Right cardiac atrium (tissue), 5 donors: Measurements from ENCODE around the gene POLR3C. TPM values are rescaled to one million over a fixed set of nuclear protein-coding genes. Genes with fewer than 3 reads are reported as not detected.
"Not testable (repeated sequence)": the region's sequence is repeated elsewhere in the genome, so short reads cannot be mapped to it uniquely, and the experiment has no call there.

Source experiments
- ATAC-seq, 2 donors: fragments of 200-7000 bp; cut with Tn5 transposase; one replicate each; pipeline versions ENCODE4 v1.8.0 to v1.9.1; 2020; ENCODE audit warnings: moderate library complexity in 2 of 2, mild to moderate bottlenecking in 1 of 2
- DNase-seq, 3 donors: peaks; one replicate each; pipeline ENCODE4 v3.0.0-alpha.2; 2020
- H3K27ac ChIP-seq: one replicate; pipeline ENCODE4 v1.5.1; 2013; ENCODE audit warnings: mild to moderate bottlenecking, low read length, control low read depth, moderate library complexity
- H3K27me3 ChIP-seq: one replicate; pipeline ENCODE4 v1.6.1; 2013; ENCODE audit not compliant: control insufficient read depth, insufficient read depth
- H3K4me1 ChIP-seq: one replicate; pipeline ENCODE4 v1.6.1; 2013; ENCODE audit warnings: low read length; ENCODE audit not compliant: control insufficient read depth, insufficient read depth
- H3K4me3 ChIP-seq: one replicate; pipeline ENCODE4 v1.5.1; 2013; ENCODE audit warnings: low read length, control low read depth
- H3K9me3 ChIP-seq: one replicate; pipeline ENCODE4 v1.6.1; 2013; ENCODE audit warnings: low read length; ENCODE audit not compliant: control insufficient read depth
- WGBS: extraction: QIAGEN DNeasy Blood & Tissue Kit; methylation state at CpG from one replicate; pipeline ENCODE4 v1.1.7; 2013; 5-methylcytosine and 5-hydroxymethylcytosine counted together
- intact Hi-C, 4 donors: fragments of 100-400 bp; cut with DNase I; formaldehyde crosslinking; loops; one replicate each; pipeline versions ENCODE4 v1.11.0 to v1.14.0; 2022 to 2023
- polyA plus RNA-seq: library from polyadenylated mRNA; stranded (reverse); fragments of 200-250 nt; gene quantifications from one replicate; pipeline ENCODE4 v1.2.3, GENCODE V29; 2013
- total RNA-seq, 4 donors: library from RNA; stranded (reverse); fragmentation: NEBNext Ultra II Directional; extraction: Animal tissue kit (Norgen Biotek cat#: 25700); gene quantifications; one replicate each; pipeline ENCODE4 v1.2.1, GENCODE V29; 2021
- donor health status: healthy with polysubstance abuse.
- donor health status: DM: no; HTN: yes; CAD: no.
- donor health status: DM: no; HTN: no; CAD: no.
- donor health status: DM: no; HTN: yes; CAD: no; lungs with severe emphysema.
- donor health status: DM: yes; HTN: yes; CAD: no.

Gene POLR3C
- total and polyA plus RNA-seq, 5 donors = 8.7 to 15.9 (median 14.7) TPM

DNA sequence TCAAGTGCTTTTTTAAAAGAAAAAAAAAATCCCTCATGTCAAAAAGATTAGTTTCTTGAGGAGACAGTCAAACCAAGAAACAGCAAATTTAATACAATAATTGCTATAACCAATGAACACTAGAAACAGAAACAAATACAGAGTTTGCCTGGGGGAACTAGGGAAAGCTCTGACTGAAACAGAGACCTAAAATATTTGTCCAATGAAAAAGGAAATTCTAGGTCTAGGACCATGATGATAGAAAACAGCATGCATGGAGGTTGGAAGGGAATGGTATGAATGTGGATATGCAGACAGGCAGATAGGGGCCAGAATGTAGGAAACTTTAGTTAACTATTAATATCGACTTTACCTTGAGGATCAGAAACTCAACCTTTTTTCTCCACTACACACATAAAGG, 31.5 kb upstream of the POLR3C start:
- no peak for ATAC-seq
- WGBS = 98% methylated on average over 1 of the region's 1 CpG

DNA sequence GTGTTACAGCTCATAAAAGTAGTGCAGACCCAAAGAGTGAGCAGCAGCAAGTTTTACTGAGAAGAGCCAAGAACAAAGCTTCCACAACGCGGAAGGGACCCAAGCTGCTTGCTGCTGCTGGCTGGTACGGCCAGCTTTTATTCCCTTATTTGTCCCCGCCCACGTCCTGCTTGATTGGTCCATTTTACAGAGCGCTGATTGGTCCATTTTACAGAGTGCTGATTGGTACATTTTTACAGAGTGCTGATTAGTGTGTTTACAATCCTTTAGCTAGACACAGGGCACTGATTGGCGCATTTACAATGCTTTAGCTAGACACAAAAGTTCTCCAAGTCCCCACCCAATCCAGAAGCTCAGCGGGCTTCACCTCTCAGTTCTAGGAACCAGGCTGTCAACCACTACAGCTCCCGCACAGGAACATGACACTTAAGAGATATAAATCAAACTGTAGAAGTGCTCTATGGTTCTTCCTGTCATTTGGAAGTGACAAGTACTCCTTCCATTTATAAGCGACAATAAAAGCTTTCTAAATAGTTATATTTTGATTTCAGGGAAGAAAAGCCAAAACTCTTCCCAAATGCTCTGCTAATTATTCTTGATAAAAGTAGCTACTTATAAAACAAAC, 28.6 kb upstream of the POLR3C start:
- peaks cover 1% of the 10 kb centered on the region for H3K9me3 ChIP-seq
- 89% methylated on average over 10 of the region's 10 CpGs for WGBS
- intact Hi-C loops = no loop called here
- DNase-seq (no peak), ATAC-seq (no peak)
- no peaks in the 10 kb centered on the region for H3K27me3 ChIP-seq
- no peak overlapping the region for H3K27ac ChIP-seq
- peaks cover under 1% of the 10 kb centered on the region for H3K4me1 ChIP-seq
- H3K4me3 ChIP-seq = no peak overlapping the region

More for the DNA sequence above, 31.5 kb upstream of the POLR3C start:
- Histone ChIP-seq H3K27ac (no peak overlapping the region), H3K4me3 (no peak overlapping the region), H3K27me3 (no peaks in the 10 kb centered on the region), H3K9me3 (peaks cover 1% of the 10 kb centered on the region), H3K4me1 (no peaks in the 10 kb centered on the region)
- intact Hi-C loops = no loop called here
- DNase-seq = no peak

DNA sequence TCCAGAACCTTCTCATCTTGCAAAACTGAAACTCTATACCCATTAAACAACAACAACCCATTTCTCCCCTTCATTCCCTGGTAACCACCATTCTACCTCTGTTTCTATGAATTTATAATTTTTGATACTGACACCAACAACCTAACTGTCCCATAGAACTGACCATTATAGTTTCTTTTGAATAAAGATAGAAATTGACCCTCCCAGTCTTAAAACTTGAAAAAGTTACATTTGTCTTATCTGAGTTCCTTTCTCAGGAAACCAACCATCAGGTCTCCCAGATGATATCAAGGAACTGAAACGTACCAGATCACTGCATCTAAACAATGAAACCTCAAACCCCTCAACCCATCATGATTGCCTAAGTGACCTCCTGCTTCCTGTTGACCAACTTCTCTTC, 27.2 kb upstream of the POLR3C start:
- H3K4me3 ChIP-seq = no peak overlapping the region
- no peak overlapping the region for H3K27ac ChIP-seq
- intact Hi-C loops = no loop called here
- ATAC-seq = no peak
- peaks cover 1% of the 10 kb centered on the region for H3K9me3 ChIP-seq
- H3K4me1 ChIP-seq = peaks cover 3% of the 10 kb centered on the region
- DNase-seq = no peak
- no peaks in the 10 kb centered on the region for H3K27me3 ChIP-seq
- 63% methylated on average over 1 of the region's 1 CpG for WGBS

DNA sequence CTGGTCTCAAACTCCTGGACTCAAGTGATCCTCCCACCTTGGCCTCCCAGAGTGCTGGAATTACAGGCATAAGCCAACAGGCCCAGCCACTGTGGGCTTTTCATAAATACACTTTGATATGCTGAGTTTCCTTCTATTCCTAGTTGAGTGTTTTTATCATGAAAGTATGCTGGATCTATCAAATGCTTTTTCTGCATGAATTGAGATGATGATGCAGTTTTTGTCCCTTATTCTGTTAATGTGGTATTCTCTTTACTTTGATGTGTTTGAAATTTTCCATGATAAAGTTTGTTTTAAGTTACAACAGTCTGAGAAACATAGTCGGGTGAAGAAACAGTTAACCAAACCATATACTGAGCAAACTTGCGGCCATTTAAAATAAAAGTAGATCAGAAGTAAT, 24.2 kb upstream of the POLR3C start:
- intact Hi-C loops = no loop called here
- DNase-seq (no peak), ATAC-seq (no peak)
- Histone ChIP-seq H3K4me3 (no peak overlapping the region), H3K27me3 (no peaks in the 10 kb centered on the region), H3K9me3 (peaks cover 1% of the 10 kb centered on the region), H3K4me1 (peaks cover 3% of the 10 kb centered on the region), H3K27ac (no peak overlapping the region)
- 91% methylated on average over 2 of the region's 2 CpGs for WGBS

DNA sequence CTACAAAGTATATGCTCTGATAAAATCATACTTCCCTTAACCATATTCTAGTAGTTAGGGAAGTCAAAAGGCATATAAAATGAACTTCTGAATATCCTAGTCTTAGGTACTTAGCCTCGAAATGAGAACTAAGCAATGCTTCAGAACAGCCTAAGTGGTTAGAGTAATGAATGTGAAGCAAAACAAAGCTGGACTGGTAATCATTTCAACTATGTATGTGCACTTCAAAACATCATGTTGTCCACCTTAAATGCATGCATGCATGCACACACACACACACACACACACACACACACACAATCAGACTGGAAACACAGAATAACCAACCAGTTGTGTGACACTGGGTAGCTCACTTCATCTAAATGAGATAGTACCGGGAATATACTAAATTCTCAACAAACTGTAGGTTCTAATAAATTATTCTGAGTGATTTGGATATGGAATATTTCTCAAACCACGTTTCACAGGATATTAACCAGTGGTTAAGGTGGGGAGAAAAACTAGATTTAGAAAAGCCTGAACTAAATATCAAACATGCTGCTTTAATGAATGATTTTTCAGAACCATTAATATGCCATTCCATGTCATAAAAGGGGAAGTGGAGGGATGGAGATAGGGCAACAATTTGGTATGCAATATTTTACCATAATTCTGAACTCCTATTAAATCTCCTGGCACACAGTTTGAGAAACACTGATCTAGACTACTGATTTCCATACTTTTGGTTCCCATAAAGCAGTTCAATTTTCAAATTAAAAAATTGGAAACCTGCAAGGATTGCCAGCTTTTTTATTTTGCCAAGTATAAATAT, 19.6 kb upstream of the POLR3C start:
- H3K4me3 ChIP-seq = no peak overlapping the region
- intact Hi-C loops = no loop called here
- no peak overlapping the region for H3K27ac ChIP-seq
- H3K27me3 ChIP-seq = no peaks in the 10 kb centered on the region
- WGBS = 55% methylated on average over 3 of the region's 3 CpGs
- no peak for DNase-seq
- peaks cover 3% of the 10 kb centered on the region for H3K4me1 ChIP-seq
- H3K9me3 ChIP-seq = no peaks in the 10 kb centered on the region
- ATAC-seq = no peak

DNA sequence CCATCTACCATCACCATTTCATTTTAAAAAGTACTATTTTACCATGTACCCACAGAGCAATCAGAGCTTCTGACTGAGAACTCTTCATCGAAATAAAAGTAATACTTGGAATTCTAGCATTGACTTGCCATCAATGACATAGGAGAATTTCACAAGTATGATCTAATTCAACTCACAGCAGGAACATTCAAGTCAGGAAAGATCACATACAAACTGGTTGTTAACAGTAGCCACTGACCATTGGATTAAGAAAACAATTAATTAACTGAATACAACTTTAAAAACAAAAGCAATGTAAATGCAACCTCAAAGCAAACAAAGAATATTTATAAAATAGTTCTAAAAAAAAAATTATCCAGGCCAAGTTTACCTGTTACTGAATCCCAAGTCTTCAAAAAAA, 18.9 kb upstream of the POLR3C start:
- no peak overlapping the region for H3K4me3 ChIP-seq
- H3K27me3 ChIP-seq = no peaks in the 10 kb centered on the region
- 75% methylated on average over 1 of the region's 1 CpG for WGBS
- intact Hi-C loops = no loop called here
- no peak for DNase-seq
- no peaks in the 10 kb centered on the region for H3K9me3 ChIP-seq
- peaks cover 3% of the 10 kb centered on the region for H3K4me1 ChIP-seq
- no peak for ATAC-seq
- H3K27ac ChIP-seq = no peak overlapping the region

DNA sequence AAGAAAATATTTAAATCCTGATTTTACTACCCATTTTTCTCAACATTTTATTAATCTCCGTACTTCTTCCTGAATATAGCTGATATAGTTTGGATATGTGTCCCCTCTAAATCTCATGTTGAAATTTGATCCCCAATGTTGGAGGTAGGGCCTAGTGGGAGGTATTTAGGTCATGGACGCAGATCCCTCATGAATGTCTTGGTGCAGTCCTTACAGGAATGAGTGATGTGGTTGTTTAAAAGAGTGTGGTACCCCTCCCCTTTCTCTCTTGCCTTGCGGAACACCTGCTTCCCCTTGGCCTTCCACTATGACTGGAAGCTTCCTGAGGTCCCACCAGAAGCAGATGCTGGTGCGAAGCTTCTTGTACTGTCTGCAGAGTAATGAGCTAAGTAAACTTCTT, 17.6 kb upstream of the POLR3C start:
- 98% methylated on average over 4 of the region's 4 CpGs for WGBS
- no peak overlapping the region for H3K4me3 ChIP-seq
- no peak overlapping the region for H3K27ac ChIP-seq
- intact Hi-C loops = no loop called here
- no peaks in the 10 kb centered on the region for H3K4me1 ChIP-seq
- DNase-seq (no peak), ATAC-seq (no peak)
- no peaks in the 10 kb centered on the region for H3K27me3 ChIP-seq
- H3K9me3 ChIP-seq = no peaks in the 10 kb centered on the region

DNA sequence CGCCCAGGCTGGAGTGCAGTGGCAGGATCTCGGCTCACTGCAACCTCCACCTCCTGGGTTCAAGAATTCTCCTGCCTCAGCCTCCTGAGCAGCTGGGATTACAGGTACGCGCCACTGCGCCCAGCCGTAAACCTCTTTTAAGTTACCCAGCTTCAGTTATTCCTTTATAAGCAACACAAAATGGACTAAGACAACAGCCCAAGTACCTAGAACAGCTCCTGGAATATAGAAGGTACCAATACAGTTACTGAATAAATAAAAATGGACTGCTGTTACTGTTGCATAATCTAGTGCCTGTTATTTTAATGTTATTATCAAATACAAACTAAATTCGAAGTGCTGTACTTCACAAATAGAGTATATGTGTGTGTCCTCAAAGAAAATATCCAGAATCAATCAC, 17.2 kb upstream of the POLR3C start:
- no peaks in the 10 kb centered on the region for H3K4me1 ChIP-seq

DNA sequence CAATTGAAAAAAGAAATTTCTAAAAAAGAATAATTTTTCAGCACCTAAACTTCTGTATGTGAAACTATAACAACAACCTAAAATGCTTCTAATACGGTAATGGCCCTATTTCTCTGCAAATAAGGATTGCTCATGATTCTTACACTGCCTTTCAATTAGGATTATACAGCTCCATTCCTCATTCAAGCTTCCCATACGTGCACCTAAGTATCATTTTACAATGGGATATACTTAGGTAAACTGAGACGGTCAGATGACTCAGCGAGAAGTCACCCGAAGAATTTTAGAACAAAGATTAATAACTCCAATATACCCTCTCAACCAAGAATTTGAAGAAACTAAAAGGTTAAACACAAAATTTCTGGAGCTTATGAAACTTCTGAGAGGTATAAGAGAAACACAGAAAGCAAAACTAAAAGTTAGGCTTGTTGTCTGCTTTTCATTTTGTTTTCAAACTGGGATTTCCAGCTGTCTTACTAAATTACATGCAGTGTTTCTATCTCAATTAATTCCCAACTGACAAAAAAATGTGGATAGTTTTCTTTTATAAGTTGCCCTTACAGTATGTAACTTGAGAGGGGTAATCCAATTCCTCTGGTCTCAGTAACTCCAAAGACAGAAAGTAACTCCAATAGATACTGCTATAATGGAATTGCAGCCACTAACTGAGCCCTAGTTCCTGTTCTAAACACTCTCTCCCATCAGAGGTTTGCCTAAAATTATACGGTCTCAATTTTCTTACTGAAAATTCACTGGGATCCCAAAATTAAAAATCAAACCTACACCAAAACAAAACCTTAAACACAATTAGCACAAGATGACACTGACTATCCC, 10.8 kb upstream of the POLR3C start:
- H3K9me3 ChIP-seq, H3K4me1 ChIP-seq, H3K27me3 ChIP-seq, ATAC-seq, intact Hi-C loops, H3K27ac ChIP-seq, DNase-seq, H3K4me3 ChIP-seq: not testable (repeated sequence)
- WGBS = 76% methylated on average over 5 of the region's 6 CpGs

More for the DNA sequence above, 17.2 kb upstream of the POLR3C start:
- ATAC-seq (no peak), DNase-seq (no peak)
- 95% methylated on average over 7 of the region's 7 CpGs for WGBS
- intact Hi-C loops = no loop called here
- Histone ChIP-seq H3K27me3 (no peaks in the 10 kb centered on the region), H3K4me3 (no peak overlapping the region), H3K27ac (no peak overlapping the region), H3K9me3 (no peaks in the 10 kb centered on the region)

DNA sequence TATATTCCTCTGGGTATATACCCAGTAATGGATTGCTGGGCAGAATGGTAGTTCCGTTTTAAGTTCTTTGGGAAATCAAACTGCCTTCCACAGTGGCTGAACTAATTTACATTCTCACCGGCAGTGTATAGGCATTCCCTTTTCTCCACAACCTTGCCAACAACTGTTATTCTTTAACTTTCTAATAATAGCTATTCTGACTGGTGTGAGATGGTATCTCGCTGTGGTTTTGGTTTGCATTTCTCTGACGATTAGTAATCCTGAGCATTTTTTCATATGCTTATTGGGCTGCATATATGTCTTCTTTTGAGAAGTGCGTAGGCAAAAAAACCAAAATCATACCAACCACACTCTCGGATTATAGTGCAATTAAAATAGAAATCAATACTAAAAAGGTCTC, 5.9 kb upstream of the POLR3C start:
- ATAC-seq, DNase-seq, H3K27me3 ChIP-seq, H3K4me1 ChIP-seq, intact Hi-C loops, H3K4me3 ChIP-seq, H3K27ac ChIP-seq, H3K9me3 ChIP-seq: not testable (repeated sequence)
- 65% methylated on average over 4 of the region's 6 CpGs for WGBS

DNA sequence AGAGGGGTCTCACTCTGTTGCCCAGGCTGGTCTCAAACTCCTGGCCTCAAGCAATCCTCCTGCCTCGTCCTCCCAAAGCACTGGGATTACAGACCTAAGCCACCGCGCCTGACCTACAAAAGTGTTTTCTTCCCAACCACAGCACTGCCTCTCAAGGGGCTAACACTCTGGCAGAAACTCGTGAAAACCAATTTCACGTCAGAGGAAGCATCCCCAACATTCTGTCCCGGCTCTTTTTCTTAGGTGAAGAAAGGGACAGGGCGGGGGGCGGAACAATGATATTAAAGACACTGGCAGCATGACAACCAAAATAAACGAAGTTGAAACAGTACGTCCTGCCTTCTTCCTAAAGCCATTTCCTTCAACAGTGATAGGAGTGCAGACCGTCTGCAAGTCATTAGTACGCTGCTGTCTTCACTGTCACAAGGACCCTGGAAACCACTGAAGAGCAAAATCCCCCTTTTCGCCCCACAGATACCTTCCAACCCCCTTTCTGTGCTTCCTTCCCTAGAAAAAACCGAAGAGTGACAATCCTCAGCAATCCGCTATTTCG, 1.1 kb upstream of the POLR3C start:
- H3K27me3 ChIP-seq, H3K4me1 ChIP-seq, H3K9me3 ChIP-seq, intact Hi-C loops, DNase-seq, H3K4me3 ChIP-seq: not testable (repeated sequence)
- ATAC-seq = peak; percentile 17 to 71
- WGBS = 0% methylated on average over 4 of the region's 16 CpGs
- peak overlapping the region; percentile 19 for H3K27ac ChIP-seq
